ENCODE data around the gene TECTA. TPM values are rescaled to one million over a fixed set of nuclear protein-coding genes. Genes with fewer than 3 reads are reported as not detected.

Gene TECTA
- total RNA-seq, 3 donors from 2014 or later, result 0.20 to 0.82 (median 0.39) TPM

DNA sequence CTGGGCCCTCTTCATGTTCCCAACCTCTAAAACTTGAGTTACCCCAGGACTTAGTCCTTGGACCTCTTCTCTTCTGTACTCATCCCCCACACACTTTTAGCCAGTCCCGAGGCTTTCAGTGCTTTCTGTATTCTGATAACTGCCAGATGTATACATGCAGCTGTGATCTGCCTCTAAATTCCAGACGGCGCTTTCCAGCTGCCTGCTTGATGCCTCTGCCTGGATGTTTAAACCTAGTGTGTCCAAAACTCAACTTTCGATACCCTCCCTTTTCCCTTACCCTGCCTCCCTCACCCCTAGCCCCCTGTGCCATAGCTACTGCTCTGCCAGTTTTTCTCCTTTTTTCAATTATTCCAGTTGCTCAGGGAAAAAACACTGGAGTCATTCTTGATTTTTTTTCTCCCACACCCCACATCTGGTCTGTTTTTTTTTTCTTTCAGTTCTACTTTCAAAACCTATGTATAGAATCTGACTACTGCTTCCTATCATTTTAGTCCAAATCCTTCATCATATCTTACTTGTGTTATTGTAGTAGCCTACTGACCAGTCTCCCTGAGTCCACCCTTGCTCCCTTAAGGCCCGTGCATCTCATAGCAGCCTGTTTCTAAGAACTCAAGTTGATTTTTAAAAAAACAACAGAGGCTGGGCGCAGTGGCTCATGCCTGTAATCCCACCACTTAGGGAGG lies 32.9 kb upstream of the TECTA start:
- Histone ChIP-seq H3K36me3 (ENCODE audit: low read depth) (no peaks in the 10 kb centered on the region), H3K9me3 (no peaks in the 10 kb centered on the region), H3K4me1 (ENCODE audit: low read depth) (peaks cover 21% of the 10 kb centered on the region), H3K4me3 (no peak overlapping the region)
- intact Hi-C loops (cut with DNase I, micrococcal nuclease), result no loop called here
- DNase-seq (peak in 1 of 3 donors; percentile 25), ATAC-seq (peak; percentile 20)
- TF ChIP-seq, protein P1, sequence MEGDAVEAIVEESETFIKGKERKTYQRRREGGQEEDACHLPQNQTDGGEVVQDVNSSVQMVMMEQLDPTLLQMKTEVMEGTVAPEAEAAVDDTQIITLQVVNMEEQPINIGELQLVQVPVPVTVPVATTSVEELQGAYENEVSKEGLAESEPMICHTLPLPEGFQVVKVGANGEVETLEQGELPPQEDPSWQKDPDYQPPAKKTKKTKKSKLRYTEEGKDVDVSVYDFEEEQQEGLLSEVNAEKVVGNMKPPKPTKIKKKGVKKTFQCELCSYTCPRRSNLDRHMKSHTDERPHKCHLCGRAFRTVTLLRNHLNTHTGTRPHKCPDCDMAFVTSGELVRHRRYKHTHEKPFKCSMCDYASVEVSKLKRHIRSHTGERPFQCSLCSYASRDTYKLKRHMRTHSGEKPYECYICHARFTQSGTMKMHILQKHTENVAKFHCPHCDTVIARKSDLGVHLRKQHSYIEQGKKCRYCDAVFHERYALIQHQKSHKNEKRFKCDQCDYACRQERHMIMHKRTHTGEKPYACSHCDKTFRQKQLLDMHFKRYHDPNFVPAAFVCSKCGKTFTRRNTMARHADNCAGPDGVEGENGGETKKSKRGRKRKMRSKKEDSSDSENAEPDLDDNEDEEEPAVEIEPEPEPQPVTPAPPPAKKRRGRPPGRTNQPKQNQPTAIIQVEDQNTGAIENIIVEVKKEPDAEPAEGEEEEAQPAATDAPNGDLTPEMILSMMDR (IDR thresholded peaks at IDR 0.05), result no peak

DNA sequence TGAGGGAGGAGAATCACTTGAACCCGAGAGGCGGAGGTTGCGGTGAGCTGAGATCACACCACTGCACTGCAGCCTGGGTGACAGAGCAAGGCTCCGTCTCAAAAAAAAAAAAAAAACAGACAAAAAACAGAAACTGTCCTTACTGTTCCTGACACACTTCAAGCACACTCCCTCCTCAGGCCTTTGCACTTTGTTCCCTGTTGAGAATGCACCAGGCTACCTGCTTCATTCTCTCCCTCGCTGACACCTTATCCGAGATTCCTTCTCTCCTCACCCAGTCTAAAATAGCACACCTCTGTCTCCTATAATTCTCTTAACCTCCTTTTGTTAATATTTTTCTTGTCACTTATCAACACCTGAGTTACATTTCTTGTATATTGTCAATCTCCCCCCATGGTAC lies 32.3 kb upstream of the TECTA start:
- TF ChIP-seq, protein P1 (IDR thresholded peaks at IDR 0.05), result no peak
- H3K9me3 ChIP-seq, result no peaks in the 10 kb centered on the region
- intact Hi-C loops (cut with DNase I, micrococcal nuclease), result no loop called here
- ATAC-seq (peak; percentile 75), DNase-seq (peak in 1 of 3 donors; percentile 34)
- H3K4me1 ChIP-seq (ENCODE audit: low read depth), result peaks cover 21% of the 10 kb centered on the region
- no peak overlapping the region for H3K4me3 ChIP-seq
- no peaks in the 10 kb centered on the region for H3K36me3 ChIP-seq (ENCODE audit: low read depth)

DNA sequence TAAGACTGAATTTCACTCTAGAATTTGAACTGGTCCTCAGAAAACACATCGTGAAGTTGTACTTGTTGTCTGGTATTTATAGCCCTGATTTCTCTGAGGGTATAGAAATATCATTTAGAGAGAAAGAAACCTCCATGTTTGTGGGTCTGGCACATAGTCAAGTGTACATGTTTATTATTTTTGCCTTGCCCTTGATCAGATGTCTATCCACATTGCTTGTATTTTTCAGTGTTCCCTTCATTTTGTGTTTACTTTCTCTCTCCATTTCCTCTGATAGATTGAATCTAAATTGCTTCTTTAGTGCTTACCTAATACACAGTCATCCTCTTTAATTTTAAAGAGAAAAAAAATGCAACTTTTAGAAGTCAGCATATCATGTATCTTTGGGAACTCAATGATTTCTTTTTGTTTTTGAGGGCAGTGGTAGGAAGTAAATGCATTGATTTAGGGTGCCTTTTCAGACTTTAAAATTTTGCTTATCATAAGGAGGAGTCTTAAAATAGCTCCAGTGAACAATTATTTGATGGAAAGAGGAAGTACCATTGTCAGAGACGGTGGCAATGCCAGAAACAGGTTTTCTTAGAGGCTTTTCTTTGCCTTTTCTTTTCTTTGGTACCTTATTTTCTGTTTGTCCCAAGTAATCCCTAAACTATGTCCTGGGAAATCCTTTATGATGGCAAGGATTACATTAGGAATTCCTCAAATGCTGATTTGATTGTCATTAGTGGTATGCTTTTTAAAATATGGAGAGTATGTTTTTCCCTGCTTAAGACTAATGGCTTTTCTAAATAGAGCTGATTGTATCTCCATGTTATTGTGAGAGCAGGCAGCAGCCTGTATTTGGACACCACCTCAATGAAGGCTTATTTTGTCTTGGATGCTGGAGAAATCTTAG lies 29.8 kb upstream of the TECTA start:
- Histone ChIP-seq H3K9me3 (no peaks in the 10 kb centered on the region), H3K4me1 (ENCODE audit: low read depth) (peaks cover 21% of the 10 kb centered on the region), H3K36me3 (ENCODE audit: low read depth) (no peaks in the 10 kb centered on the region), H3K4me3 (no peak overlapping the region)
- ATAC-seq (no peak), DNase-seq (no peak)
- TF ChIP-seq, protein P1 (IDR thresholded peaks at IDR 0.05), result no peak
- intact Hi-C loops (cut with DNase I, micrococcal nuclease), result no loop called here

DNA sequence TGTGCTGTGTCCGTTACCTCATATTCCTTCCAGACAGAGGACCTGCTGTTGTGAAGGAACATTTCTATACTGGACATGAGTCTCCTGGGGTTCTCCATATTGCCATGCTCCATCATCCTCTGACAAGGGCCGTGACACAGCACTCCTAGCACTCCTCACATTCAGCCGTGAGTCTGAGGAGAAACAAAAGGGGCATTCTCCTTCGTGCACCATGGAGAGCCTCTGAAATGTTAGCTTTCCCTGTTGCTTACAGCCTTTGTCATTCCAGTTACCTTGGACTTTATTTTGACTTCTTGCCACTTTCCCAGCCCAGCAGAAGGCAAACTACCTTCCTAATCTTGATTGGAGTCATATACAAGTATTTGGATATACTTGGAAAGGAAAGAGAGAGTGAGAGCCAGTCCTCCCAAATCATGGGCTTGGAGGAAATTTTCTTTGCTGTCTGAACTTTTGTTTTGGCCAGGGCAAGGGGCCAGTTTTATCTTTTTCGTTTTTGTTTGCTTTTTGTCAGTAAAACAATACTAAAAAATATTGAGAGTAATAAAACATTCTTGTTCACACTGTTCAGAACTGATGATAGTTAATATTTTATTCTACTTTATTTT lies 29.1 kb upstream of the TECTA start:
- Histone ChIP-seq H3K9me3 (no peaks in the 10 kb centered on the region), H3K36me3 (ENCODE audit: low read depth) (no peaks in the 10 kb centered on the region), H3K4me1 (ENCODE audit: low read depth) (peaks cover 17% of the 10 kb centered on the region), H3K4me3 (no peak overlapping the region)
- DNase-seq (no peak), ATAC-seq (no peak)
- intact Hi-C loops (cut with DNase I, micrococcal nuclease), result no loop called here
- TF ChIP-seq, protein P1 (IDR thresholded peaks at IDR 0.05), result no peak

DNA sequence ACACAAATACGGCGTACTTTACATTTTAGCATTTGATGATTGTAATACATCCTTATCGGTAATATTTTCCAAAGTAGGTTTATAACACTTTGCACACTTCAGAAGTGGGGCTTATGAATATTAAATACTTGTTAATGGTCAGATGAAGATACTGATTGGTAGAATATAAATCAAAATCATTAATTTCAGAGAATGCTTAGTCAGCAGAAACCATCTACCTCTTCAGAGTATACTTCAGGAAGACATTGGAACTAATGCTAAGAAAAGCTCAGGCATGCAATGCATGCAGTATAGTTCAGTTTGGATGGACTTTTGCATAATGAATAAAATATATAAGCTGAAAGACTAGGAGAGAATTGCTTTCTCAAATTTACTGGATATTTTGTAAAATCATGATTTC lies 19.7 kb upstream of the TECTA start:
- no peak for ATAC-seq
- Histone ChIP-seq H3K4me1 (ENCODE audit: low read depth) (no peaks in the 10 kb centered on the region), H3K9me3 (no peaks in the 10 kb centered on the region), H3K36me3 (ENCODE audit: low read depth) (no peaks in the 10 kb centered on the region), H3K4me3 (no peak overlapping the region)
- TF ChIP-seq, protein P1 (IDR thresholded peaks at IDR 0.05), result no peak
- intact Hi-C loops (cut with DNase I, micrococcal nuclease), result no loop called here
- no peak for DNase-seq
